HG03139 (cell line): ENCODE data around the gene HOXA10.

Source experiments
- ATAC-seq: cut with Tn5 transposase; IDR thresholded peaks from one replicate; pipeline ENCODE4 v1.9.1; 2021; ENCODE audit not compliant: unreplicated experiment

Gene HOXA10

GRCh38 chr7:27180431-27181420 is 6.6 kb upstream of the HOXA10 start:
- no peak for ATAC-seq

- ATAC-seq, result no peak
Measured at GRCh38 chr7:27179503-27180430, 5.6 kb upstream of the HOXA10 start.

GRCh38 chr7:27179030-27179429 is 4.9 kb upstream of the HOXA10 start:
- no peak for ATAC-seq

GRCh38 chr7:27178366-27178765 is 4.2 kb upstream of the HOXA10 start:
- ATAC-seq, result no peak

GRCh38 chr7:27177795-27178320 is 3.7 kb upstream of the HOXA10 start:
- ATAC-seq, result no peak

GRCh38 chr7:27176962-27177794 is 3.1 kb upstream of the HOXA10 start:
- no peak for ATAC-seq

- ATAC-seq, result no peak
Measured at GRCh38 chr7:27176524-27176845, 2.4 kb upstream of the HOXA10 start.

- no peak for ATAC-seq
Measured at GRCh38 chr7:27175626-27176523, 1.8 kb upstream of the HOXA10 start.

GRCh38 chr7:27174874-27175625 is 930 bp upstream of the HOXA10 start:
- ATAC-seq, result no peak

GRCh38 chr7:27173511-27173955 is 587 bp downstream of the HOXA10 start:
- no peak for ATAC-seq

GRCh38 chr7:27172823-27173510 is 1.2 kb downstream of the HOXA10 start:
- ATAC-seq, result no peak

- no peak for ATAC-seq
Measured at GRCh38 chr7:27172315-27172774, 1.8 kb downstream of the HOXA10 start.

GRCh38 chr7:27171637-27172314 is 2.3 kb downstream of the HOXA10 start:
- ATAC-seq, result no peak

- no peak for ATAC-seq
Measured at GRCh38 chr7:27171325-27171636, 2.8 kb downstream of the HOXA10 start.

- ATAC-seq, result no peak
Measured at GRCh38 chr7:27170426-27171324, 3.4 kb downstream of the HOXA10 start.

- ATAC-seq, result no peak
Measured at GRCh38 chr7:27169658-27170425, 4.3 kb downstream of the HOXA10 start.
